GM06990 (cell line): ENCODE data around the gene ZNF185.

Experiments used
- DNase-seq: peaks from one replicate; pipeline ENCODE4 v3.0.0-alpha.2; 2011; ENCODE audit not compliant: insufficient read length; ENCODE audit errors: extremely low read depth
- H3K27me3 ChIP-seq: replicated peaks from 2 replicates; pipeline ENCODE4 v1.6.0; 2011; ENCODE audit warnings: low read length; ENCODE audit not compliant: control insufficient read depth, insufficient read depth
- H3K36me3 ChIP-seq: 2 replicates; pipeline ENCODE4 v1.5.1; 2011; ENCODE audit warnings: low read length; ENCODE audit not compliant: control insufficient read depth, insufficient read depth
- H3K4me3 ChIP-seq: replicated peaks from 2 replicates; pipeline ENCODE4 v1.5.1; 2011; ENCODE audit warnings: low read depth, mild to moderate bottlenecking, control low read depth, low read length
- TF ChIP-seq, protein P1 (sequence below): IDR thresholded peaks from 2 replicates; pipeline ENCODE4 v1.5.1; 2011; ENCODE audit warnings: low read length, control low read depth, mild to moderate bottlenecking, inconsistent platforms; ENCODE audit not compliant: insufficient read depth, poor library complexity, severe bottlenecking

ZNF185 gene

DNA sequence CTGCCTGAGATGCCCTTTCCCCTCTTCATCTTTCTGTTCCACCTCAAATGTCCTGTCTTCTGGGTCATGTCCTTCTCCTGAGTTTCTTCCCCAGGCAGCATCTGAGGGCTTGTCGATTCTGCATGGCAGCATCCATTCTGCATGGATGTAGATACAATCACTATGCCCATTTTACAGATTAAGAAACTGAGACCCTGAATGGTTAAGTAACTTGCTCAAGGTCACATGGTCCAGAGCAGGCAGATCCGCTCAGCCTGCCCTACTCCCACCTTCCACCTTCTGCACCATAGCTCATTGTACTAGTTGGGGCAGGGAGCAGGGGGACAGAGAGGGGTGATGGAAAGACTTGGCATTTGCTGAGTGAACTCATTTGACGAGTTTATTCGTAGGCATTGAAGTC, 32.0 kb downstream of the ZNF185 start:
- Histone ChIP-seq H3K4me3 (no peak overlapping the region), H3K27me3 (no peaks in the 10 kb centered on the region), H3K36me3 (no peaks in the 10 kb centered on the region)
- no peak for DNase-seq
- TF ChIP-seq, protein P1, sequence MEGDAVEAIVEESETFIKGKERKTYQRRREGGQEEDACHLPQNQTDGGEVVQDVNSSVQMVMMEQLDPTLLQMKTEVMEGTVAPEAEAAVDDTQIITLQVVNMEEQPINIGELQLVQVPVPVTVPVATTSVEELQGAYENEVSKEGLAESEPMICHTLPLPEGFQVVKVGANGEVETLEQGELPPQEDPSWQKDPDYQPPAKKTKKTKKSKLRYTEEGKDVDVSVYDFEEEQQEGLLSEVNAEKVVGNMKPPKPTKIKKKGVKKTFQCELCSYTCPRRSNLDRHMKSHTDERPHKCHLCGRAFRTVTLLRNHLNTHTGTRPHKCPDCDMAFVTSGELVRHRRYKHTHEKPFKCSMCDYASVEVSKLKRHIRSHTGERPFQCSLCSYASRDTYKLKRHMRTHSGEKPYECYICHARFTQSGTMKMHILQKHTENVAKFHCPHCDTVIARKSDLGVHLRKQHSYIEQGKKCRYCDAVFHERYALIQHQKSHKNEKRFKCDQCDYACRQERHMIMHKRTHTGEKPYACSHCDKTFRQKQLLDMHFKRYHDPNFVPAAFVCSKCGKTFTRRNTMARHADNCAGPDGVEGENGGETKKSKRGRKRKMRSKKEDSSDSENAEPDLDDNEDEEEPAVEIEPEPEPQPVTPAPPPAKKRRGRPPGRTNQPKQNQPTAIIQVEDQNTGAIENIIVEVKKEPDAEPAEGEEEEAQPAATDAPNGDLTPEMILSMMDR = no peak

DNA sequence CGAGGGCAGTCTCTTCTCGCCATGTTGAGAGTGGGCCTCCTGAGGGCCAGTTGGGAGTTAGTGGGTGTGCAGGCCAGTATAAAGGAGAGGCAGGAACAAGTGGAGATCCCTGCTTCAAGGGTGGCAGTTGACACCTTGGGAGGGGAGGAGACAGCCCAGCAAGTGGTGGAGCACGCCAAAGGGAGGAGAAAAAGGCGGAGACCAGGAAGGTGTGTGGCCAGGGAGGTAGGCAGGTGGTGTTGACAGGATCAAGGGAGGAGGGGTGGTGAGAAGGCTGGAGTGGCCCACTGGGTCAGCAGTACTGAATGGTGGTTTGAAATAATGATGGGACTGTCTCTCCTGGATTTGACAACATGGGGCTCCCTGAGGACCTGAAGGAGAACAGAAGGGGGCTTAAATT, 32.6 kb downstream of the ZNF185 start:
- no peaks in the 10 kb centered on the region for H3K36me3 ChIP-seq
- no peak overlapping the region for H3K4me3 ChIP-seq
- no peak for DNase-seq
- TF ChIP-seq, protein P1 = no peak
- no peaks in the 10 kb centered on the region for H3K27me3 ChIP-seq

DNA sequence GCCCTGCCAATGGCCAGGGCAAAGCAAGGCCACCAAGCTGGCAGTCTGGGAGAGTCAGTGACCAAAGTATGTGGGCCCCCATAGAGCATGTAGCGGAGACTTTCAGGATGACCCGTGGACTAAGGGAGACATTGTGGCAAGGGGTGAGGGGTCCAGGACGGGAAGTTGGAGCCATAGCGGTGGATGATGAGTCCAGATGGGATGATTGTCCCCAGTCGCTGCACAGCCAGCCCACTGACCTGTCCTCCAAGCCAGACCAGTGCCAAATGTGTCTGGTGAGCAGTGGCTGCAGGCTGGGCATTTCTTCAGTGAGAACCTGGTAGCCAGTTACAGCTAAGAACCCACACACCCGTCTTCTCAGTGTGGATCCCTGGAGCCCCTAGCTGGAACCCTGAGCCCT, 34.3 kb downstream of the ZNF185 start:
- Histone ChIP-seq H3K36me3 (no peaks in the 10 kb centered on the region), H3K27me3 (no peaks in the 10 kb centered on the region), H3K4me3 (no peak overlapping the region)
- TF ChIP-seq, protein P1 = no peak
- no peak for DNase-seq

DNA sequence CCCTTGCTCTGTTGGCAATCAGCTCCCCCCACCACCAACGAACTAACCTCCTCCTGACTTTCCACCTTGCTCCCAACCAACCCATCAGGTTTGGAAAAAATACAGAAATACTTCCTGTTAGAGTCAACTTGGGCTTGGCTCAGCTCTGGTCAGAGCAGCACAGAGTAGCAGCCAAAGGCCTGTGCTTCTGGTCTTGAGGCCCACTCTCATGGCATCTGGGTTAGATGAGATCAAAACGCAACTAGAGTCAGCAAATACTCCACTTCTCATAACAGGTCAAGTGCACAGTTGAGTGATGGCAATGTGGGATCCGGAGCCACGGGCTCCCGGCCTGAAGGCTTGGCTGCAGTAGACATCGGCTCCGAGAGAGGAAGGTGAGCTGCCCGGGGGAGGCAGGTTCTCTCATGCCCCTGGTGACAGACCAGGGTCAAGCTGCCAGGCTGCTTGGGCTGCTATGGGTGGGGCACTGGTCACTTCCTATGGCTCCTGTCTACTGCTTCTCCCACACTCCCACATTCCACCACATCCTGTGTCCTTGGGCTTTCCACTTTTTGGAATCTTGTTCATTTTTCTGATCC, 34.8 kb downstream of the ZNF185 start:
- H3K4me3 ChIP-seq = no peak overlapping the region
- H3K36me3 ChIP-seq = no peaks in the 10 kb centered on the region
- no peaks in the 10 kb centered on the region for H3K27me3 ChIP-seq
- DNase-seq = no peak
- TF ChIP-seq, protein P1 = no peak

DNA sequence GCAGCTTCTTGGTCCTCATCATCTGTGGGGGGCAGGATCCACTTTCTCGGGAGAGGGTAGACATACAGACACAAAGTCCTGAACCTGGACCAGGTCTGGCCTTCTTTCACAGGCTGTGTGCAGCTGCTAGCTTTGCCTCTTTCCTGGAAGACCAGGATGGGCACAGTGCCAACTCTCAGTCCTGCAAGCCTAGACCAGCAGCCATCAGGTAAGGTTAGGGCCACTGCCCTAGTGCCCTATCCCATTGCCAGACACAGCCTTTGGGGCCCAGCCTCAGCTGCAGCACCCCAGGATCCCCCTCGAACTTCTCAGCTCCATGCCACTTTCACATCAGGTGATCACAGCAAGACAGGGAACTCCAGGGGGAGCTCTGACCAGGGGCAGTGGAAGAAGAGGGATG, 38.4 kb downstream of the ZNF185 start:
- TF ChIP-seq, protein P1 = no peak
- Histone ChIP-seq H3K4me3 (no peak overlapping the region), H3K27me3 (no peaks in the 10 kb centered on the region), H3K36me3 (no peaks in the 10 kb centered on the region)
- DNase-seq = no peak

DNA sequence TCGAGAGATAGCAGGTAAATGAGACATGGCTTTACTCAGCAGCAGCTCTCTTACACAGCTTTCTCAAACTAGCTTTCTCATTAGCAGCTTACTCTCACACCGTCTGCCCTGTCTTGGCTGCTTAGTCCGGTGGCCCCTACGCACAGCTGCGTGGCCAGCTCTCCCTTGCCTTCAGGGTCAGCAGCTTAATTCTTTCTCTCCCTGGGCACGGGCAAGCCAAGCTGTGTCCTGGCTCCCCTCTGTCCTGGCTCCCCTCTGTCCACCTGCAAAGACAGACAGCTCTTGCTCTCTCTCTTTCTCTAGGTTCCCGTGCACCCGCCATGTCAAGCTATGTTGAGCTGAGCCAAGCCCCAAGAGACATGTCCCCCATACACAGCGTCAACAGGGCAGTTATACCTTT, 39.4 kb downstream of the ZNF185 start:
- TF ChIP-seq, protein P1 = no peak
- H3K36me3 ChIP-seq = no peaks in the 10 kb centered on the region

More for the DNA sequence above, 39.4 kb downstream of the ZNF185 start:
- Histone ChIP-seq H3K27me3 (no peaks in the 10 kb centered on the region), H3K4me3 (no peak overlapping the region)
- DNase-seq = no peak
